Activated T-cell treated with anti-CD3 and anti-CD28 coated beads, Interleukin-2, amount 50 U/mL, for 72 hours (primary cell): ENCODE measurements around the gene RNFT2. TPM values are rescaled to one million over a fixed set of nuclear protein-coding genes. Genes with fewer than 3 reads are reported as not detected.
A peak's percentile ranks its signal among the peaks of the same experiment; 100 is the strongest.

Source experiments
- ATAC-seq, 2 donors: fragments of 150-1000 bp; cut with Tn5 transposase; replicated peaks in 1 of 2; 2 replicates each; pipeline ENCODE4 v1.10.0; 2021; ENCODE audit warnings: moderate library complexity in 2 of 2, mild to moderate bottlenecking in 1 of 2
- DNase-seq, 2 donors: peaks; one replicate each; pipeline ENCODE4 v3.0.0; 2021 to 2022; ENCODE audit warnings: mixed read lengths in 1 of 2
- H3K27ac Mint-ChIP-seq: one replicate; pipeline ENCODE4 v1.8.0; 2022; ENCODE audit warnings: mild to moderate bottlenecking, moderate library complexity, mixed read lengths
- H3K27me3 Mint-ChIP-seq: one replicate; pipeline ENCODE4 v1.8.0; 2022; ENCODE audit warnings: low read depth, mixed read lengths
- H3K36me3 Mint-ChIP-seq, 2 donors: one replicate each; pipeline ENCODE4 v1.8.0; 2022; ENCODE audit warnings: mixed read lengths in 2 of 2, mild to moderate bottlenecking in 1 of 2; ENCODE audit not compliant: insufficient read depth in 2 of 2
- H3K4me1 Mint-ChIP-seq: one replicate; pipeline ENCODE4 v1.8.0; 2022; ENCODE audit warnings: low read depth, mixed read lengths
- H3K4me3 Mint-ChIP-seq, 2 donors: one replicate each; pipeline ENCODE4 v1.8.0; 2022; ENCODE audit warnings: mild to moderate bottlenecking in 2 of 2, mixed read lengths in 2 of 2, moderate library complexity in 2 of 2
- H3K9me3 Mint-ChIP-seq, 2 donors: one replicate each; pipeline ENCODE4 v1.8.0; 2022; ENCODE audit warnings: mixed read lengths in 2 of 2
- total RNA-seq, 2 donors: library from RNA; stranded (reverse); gene quantifications; one replicate each; pipeline ENCODE4 v1.2.3, GENCODE V29; 2022

Gene RNFT2
- total RNA-seq, 2 donors from 2014 or later, result 10.4 to 11.5 TPM

DNA sequence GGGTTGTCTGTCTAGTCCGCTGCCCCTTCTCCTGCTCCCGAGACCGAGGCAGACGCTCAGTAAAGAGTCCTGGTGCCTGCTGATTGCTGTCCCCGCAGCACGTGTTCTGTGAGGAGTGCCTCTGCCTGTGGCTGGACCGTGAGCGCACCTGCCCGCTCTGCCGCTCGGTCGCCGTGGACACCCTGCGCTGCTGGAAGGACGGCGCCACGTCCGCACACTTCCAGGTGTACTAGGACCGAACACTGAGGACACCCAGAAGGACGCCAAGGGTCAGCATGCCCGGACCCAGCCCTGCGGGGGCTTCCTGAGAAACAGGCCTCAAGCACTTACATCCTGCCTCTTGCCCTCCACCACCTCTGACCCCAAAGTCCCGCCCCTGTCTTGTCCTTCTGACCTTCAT is 111.1 kb downstream of the RNFT2 start:
- DNase-seq, result no peak
- Mint-ChIP-seq H3K4me1 (no peaks in the 10 kb centered on the region), H3K27me3 (no peaks in the 10 kb centered on the region), H3K27ac (no peak overlapping the region), H3K9me3 (no peaks in the 10 kb centered on the region), H3K36me3 (no peaks in the 10 kb centered on the region), H3K4me3 (no peak overlapping the region)
- no peak for ATAC-seq

- no peaks in the 10 kb centered on the region for H3K4me1 Mint-ChIP-seq
- no peak overlapping the region for H3K27ac Mint-ChIP-seq
- H3K4me3 Mint-ChIP-seq, result no peak overlapping the region
- H3K9me3 Mint-ChIP-seq, result no peaks in the 10 kb centered on the region
- H3K27me3 Mint-ChIP-seq, result peaks cover 17% of the 10 kb centered on the region
- H3K36me3 Mint-ChIP-seq, result no peaks in the 10 kb centered on the region
- ATAC-seq (no peak), DNase-seq (no peak)
Measured at GRCh38 chr12:116852303-116852702, 114.2 kb downstream of the RNFT2 start.

DNA sequence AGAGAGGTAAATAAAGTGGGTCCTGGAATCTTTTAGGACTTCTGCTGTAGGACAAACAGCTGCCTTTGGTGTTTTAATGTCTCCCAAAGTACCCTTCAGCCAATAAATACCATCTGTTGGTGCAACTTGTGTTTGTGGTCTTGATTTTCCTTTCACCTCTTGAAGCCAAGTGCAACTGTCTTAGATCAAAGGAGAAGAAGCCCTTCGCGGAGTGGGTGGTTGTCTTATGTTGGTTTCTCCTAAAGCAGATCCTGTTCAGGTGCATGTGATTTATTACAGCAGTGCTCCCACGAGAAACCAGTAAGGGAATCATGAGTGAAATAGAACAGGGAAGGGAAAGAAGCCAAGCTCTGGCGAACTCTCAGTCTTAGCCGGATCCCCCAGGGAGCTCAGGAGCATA is 115.4 kb downstream of the RNFT2 start:
- Mint-ChIP-seq H3K4me1 (peaks cover 5% of the 10 kb centered on the region), H3K36me3 (no peaks in the 10 kb centered on the region), H3K9me3 (no peaks in the 10 kb centered on the region), H3K27ac (no peak overlapping the region), H3K27me3 (peaks cover 29% of the 10 kb centered on the region), H3K4me3 (no peak overlapping the region)
- ATAC-seq (no peak), DNase-seq (no peak)

GRCh38 chr12:116855744-116856470 is 117.8 kb downstream of the RNFT2 start:
- Mint-ChIP-seq H3K27ac (no peak overlapping the region), H3K27me3 (peaks cover 42% of the 10 kb centered on the region), H3K4me1 (peaks cover 11% of the 10 kb centered on the region), H3K36me3 (no peaks in the 10 kb centered on the region), H3K4me3 (no peak overlapping the region), H3K9me3 (no peaks in the 10 kb centered on the region)
- ATAC-seq (no peak), DNase-seq (no peak)

DNA sequence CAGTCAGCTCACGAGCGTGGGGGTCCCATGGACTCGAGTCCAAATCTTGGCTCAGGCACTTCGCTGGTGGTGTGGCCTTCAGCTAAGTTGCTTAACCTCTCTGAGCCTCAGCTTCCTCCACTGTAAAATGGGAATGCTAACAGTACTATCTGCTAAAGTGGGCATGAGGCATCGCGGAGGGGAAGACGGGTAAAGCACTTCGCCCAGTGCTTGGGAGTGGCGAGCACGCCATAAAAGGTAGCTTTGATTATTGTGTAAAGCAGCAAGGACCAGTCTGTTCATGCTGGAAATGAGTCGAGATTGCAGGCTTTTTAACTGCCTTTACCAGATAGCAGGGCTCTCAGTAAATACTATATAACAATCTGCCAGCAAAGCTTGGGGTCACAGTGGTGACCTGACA is 118.6 kb downstream of the RNFT2 start:
- DNase-seq (no peak), ATAC-seq (no peak)
- H3K4me1 Mint-ChIP-seq, result peaks cover 18% of the 10 kb centered on the region
- no peaks in the 10 kb centered on the region for H3K9me3 Mint-ChIP-seq
- H3K27ac Mint-ChIP-seq, result no peak overlapping the region
- H3K4me3 Mint-ChIP-seq, result no peak overlapping the region
- H3K27me3 Mint-ChIP-seq, result peaks cover 46% of the 10 kb centered on the region
- H3K36me3 Mint-ChIP-seq, result no peaks in the 10 kb centered on the region

GRCh38 chr12:116859079-116859478 is 121.0 kb downstream of the RNFT2 start:
- Mint-ChIP-seq H3K4me3 (no peak overlapping the region), H3K4me1 (peaks cover 19% of the 10 kb centered on the region), H3K27ac (no peak overlapping the region), H3K9me3 (no peaks in the 10 kb centered on the region), H3K27me3 (peaks cover 53% of the 10 kb centered on the region), H3K36me3 (no peaks in the 10 kb centered on the region)
- ATAC-seq (no peak), DNase-seq (no peak)

- Mint-ChIP-seq H3K36me3 (no peaks in the 10 kb centered on the region), H3K4me1 (peaks cover 19% of the 10 kb centered on the region), H3K27me3 (peaks cover 53% of the 10 kb centered on the region), H3K27ac (no peak overlapping the region), H3K4me3 (no peak overlapping the region), H3K9me3 (no peaks in the 10 kb centered on the region)
- DNase-seq (no peak), ATAC-seq (no peak)
Measured at GRCh38 chr12:116860263-116860662, 122.1 kb downstream of the RNFT2 start.

GRCh38 chr12:116861320-116861719 is 123.2 kb downstream of the RNFT2 start:
- DNase-seq (peak; percentile 26 to 32), ATAC-seq (peak; percentile 56 to 66)
- Mint-ChIP-seq H3K27me3 (peaks cover 45% of the 10 kb centered on the region), H3K9me3 (no peaks in the 10 kb centered on the region), H3K27ac (no peak overlapping the region), H3K4me3 (no peak overlapping the region), H3K4me1 (peaks cover 19% of the 10 kb centered on the region), H3K36me3 (no peaks in the 10 kb centered on the region)

GRCh38 chr12:116862167-116862566 is 124.1 kb downstream of the RNFT2 start:
- DNase-seq, result no peak
- Mint-ChIP-seq H3K9me3 (no peaks in the 10 kb centered on the region), H3K4me3 (no peak overlapping the region), H3K27ac (no peak overlapping the region), H3K27me3 (peaks cover 37% of the 10 kb centered on the region), H3K4me1 (peaks cover 19% of the 10 kb centered on the region), H3K36me3 (no peaks in the 10 kb centered on the region)
- ATAC-seq, result no peak

DNA sequence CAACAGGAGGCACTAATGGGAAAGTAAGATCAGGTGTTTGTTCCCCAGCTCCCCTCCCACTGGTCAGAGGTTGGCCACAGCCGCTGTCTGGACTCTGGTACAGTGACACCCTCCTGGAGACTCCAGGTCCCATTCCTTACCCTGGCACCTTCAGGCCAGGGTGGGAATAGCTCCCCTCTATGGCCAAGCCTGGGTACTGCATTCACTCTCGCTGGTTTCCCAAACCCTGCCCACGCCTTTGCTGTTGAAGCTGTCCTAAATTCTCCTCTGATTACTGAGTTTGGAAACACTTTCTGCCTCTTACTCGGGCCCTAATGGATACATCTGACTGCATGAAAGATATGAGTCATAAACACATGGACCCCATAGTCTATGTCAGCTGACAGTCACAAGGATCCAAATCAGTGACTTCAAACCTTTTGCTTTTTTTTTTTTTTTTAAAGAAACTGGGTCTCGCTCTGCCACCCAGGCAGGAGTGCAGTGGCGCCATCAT is 125.2 kb downstream of the RNFT2 start:
- Mint-ChIP-seq H3K4me3 (no peak overlapping the region), H3K27ac (no peak overlapping the region), H3K36me3 (no peaks in the 10 kb centered on the region), H3K9me3 (no peaks in the 10 kb centered on the region), H3K27me3 (peaks cover 25% of the 10 kb centered on the region), H3K4me1 (peaks cover 13% of the 10 kb centered on the region)
- ATAC-seq (no peak), DNase-seq (no peak)

DNA sequence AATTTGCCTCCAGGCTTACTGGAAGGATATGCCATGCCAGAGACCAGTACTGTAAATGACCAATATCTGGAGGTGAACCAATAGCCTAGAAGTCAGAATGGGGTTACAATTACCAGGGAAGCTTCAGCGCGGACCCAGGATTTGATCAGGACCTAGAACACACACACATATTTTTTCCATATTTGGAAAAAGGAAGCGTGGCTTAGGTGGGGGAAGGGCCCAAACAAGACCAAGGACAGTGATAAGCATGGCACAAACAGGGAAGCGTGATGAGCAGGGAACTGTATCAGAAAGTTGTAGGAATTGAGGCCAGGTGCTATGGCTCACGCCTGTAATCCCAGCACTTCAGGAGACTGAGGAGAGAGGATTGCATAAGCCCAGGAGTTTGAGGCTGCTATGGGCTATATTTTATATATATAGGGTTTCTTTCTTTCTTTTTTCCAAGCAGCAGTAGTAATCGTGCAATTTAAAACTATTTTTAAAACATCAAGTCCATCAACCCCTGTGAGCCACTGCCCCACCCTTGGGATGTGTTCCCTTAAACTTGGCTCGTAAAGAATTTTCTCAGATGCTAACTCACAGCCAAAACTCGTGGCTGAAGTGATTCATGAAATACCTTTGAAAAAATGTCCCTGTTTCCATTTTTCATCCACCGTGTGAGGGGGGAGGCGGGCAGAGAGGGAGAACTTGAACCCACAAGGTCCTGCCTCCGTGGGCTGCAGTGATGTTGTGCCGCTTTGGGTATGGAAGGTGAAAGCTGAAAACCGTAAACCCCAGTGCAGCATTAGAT is 126.5 kb downstream of the RNFT2 start:
- Mint-ChIP-seq H3K27ac (no peak overlapping the region), H3K4me1 (peaks cover 13% of the 10 kb centered on the region), H3K27me3 (peaks cover 18% of the 10 kb centered on the region), H3K9me3 (no peaks in the 10 kb centered on the region), H3K4me3 (no peak overlapping the region), H3K36me3 (no peaks in the 10 kb centered on the region)
- ATAC-seq (no peak), DNase-seq (no peak)

DNA sequence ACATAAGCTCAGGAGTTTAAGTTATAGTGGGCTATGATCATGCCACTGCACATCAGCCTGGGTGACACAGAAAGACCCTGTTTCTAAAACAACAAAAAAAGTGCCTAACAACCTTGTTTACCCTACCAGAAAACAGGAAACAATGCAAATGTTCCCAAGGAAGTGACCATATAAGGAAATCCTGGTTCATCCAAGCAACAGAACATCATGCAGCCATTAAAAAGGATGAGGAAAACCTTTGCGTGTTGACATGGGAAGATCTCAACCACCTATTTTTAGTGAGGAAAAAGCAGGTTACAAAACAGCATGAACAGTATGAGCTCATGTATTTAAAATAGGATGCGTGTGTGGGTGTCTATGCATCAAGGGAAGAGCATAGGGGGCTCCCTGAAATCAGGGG is 129.4 kb downstream of the RNFT2 start:
- no peak for ATAC-seq
- no peaks in the 10 kb centered on the region for H3K36me3 Mint-ChIP-seq
- H3K9me3 Mint-ChIP-seq, result no peaks in the 10 kb centered on the region
- no peak overlapping the region for H3K4me3 Mint-ChIP-seq
- H3K4me1 Mint-ChIP-seq, result no peaks in the 10 kb centered on the region
- no peak for DNase-seq
- no peak overlapping the region for H3K27ac Mint-ChIP-seq
- H3K27me3 Mint-ChIP-seq, result peaks cover 3% of the 10 kb centered on the region

DNA sequence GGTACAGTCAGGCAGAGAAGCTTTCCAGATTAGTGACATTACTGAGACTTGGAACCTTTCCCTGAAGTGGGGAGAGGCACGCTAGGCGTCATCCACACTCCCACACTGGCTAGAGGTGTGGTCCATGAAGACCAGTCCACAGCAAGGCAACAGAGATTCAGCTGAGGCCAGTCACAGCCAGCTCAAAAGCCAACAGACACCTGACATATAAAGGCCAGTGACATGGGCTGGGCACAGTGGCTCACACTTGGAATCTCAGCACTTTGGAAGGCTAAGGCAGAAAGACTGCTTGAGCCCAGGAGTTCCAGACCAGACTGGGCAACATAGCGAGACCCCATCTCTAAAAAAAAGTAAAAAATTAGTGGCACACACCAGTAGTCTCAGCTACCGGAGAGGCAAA is 132.2 kb downstream of the RNFT2 start:
- ATAC-seq, result no peak
- DNase-seq, result no peak
- Mint-ChIP-seq H3K36me3 (no peaks in the 10 kb centered on the region), H3K9me3 (no peaks in the 10 kb centered on the region), H3K4me3 (no peak overlapping the region), H3K4me1 (peaks cover 5% of the 10 kb centered on the region), H3K27ac (no peak overlapping the region), H3K27me3 (peaks cover 7% of the 10 kb centered on the region)
